WTC11 (cell line): ENCODE results near the gene GRAP. TPM values are rescaled to one million over a fixed set of nuclear protein-coding genes. Genes with fewer than 3 reads are reported as not detected.

Experiments used
- ATAC-seq: fragments of 200-7000 bp; cut with Tn5 transposase; 2 replicates; pipeline ENCODE4 v1.10.0; 2021; ENCODE audit warnings: mild to moderate bottlenecking, moderate library complexity
- CTCF ChIA-PET: fragments of 300-600 bp; sonication (Branson Sonifier 250); formaldehyde crosslinking; loops from one replicate; lab custom pipeline; 2021; ENCODE audit warnings: antibody characterized with exemption; lab: Charles Lee
- POLR2A ChIA-PET: fragments of 350-600 bp; sonication (Branson Sonifier 250); formaldehyde crosslinking; loops from one replicate; lab custom pipeline; 2021; ENCODE audit warnings: antibody characterized with exemption; lab: Charles Lee
- DNase-seq: peaks from one replicate; pipeline ENCODE4 v3.0.0; 2021; ENCODE audit warnings: low spot score
- H3K27ac Mint-ChIP-seq: 2 replicates; pipeline ENCODE4 v1.8.0; 2021; ENCODE audit warnings: mixed read lengths
- H3K27me3 Mint-ChIP-seq: 2 replicates; pipeline ENCODE4 v1.8.0; 2021; ENCODE audit warnings: low read depth, mild to moderate bottlenecking, moderate library complexity, mixed read lengths
- H3K36me3 Mint-ChIP-seq: 2 replicates; pipeline ENCODE4 v1.8.0; 2021; ENCODE audit warnings: mixed read lengths
- H3K4me1 Mint-ChIP-seq: 2 replicates; pipeline ENCODE4 v1.8.0; 2022; ENCODE audit warnings: mixed read lengths
- H3K4me3 Mint-ChIP-seq: 2 replicates; pipeline ENCODE4 v1.8.0; 2021; ENCODE audit warnings: mild to moderate bottlenecking, moderate library complexity, mixed read lengths
- H3K9me3 Mint-ChIP-seq: 2 replicates; pipeline ENCODE4 v1.8.0; 2021; ENCODE audit warnings: mixed read lengths
- ELF4 ChIP-seq: sonication (generic); formaldehyde crosslinking; IDR thresholded peaks from 2 replicates; pipeline ENCODE4 v1.8.1; 2022; ENCODE audit warnings: low read depth, mild to moderate bottlenecking, moderate library complexity, missing genetic modification reagents
- GRHL2 ChIP-seq: fragments of 250-450 bp; sonication (Bioruptor Pico); IDR thresholded peaks from 2 replicates; pipeline ENCODE4 v1.8.0; 2022; ENCODE audit warnings: mild to moderate bottlenecking, moderate library complexity; ENCODE audit not compliant: insufficient replicate concordance, severe bottlenecking
- MYBL2 ChIP-seq: sonication (generic); formaldehyde crosslinking; IDR thresholded peaks from 2 replicates; pipeline ENCODE4 v1.8.1; 2023; ENCODE audit warnings: mild to moderate bottlenecking, moderate library complexity, missing genetic modification reagents
- NFATC4 ChIP-seq: fragments of 250-450 bp; sonication (Bioruptor Pico); IDR thresholded peaks from 2 replicates; pipeline ENCODE4 v1.9.0; 2021; ENCODE audit warnings: mild to moderate bottlenecking
- NFYB ChIP-seq: sonication (generic); formaldehyde crosslinking; conservative IDR thresholded peaks from 2 replicates; pipeline ENCODE4 v1.8.0; 2022; ENCODE audit warnings: low read depth, missing genetic modification reagents
- PRRX2 ChIP-seq: fragments of 250-450 bp; sonication (Bioruptor Pico); IDR thresholded peaks from 2 replicates; pipeline ENCODE4 v1.8.0; 2021; ENCODE audit warnings: mild to moderate bottlenecking
- SMAD4 ChIP-seq: sonication (generic); formaldehyde crosslinking; IDR thresholded peaks from 2 replicates; pipeline ENCODE4 v1.8.0; 2022; ENCODE audit warnings: mild to moderate bottlenecking, missing genetic modification reagents
- SOX15 ChIP-seq: fragments of 250-450 bp; sonication (Bioruptor Pico); IDR thresholded peaks from 2 replicates; pipeline ENCODE4 v1.9.0; 2021; ENCODE audit warnings: mild to moderate bottlenecking
- SP1 ChIP-seq: sonication (generic); formaldehyde crosslinking; conservative IDR thresholded peaks from 2 replicates; pipeline ENCODE4 v1.8.1; 2022; ENCODE audit warnings: missing genetic modification reagents
- TCF7 ChIP-seq: sonication (generic); formaldehyde crosslinking; IDR thresholded peaks from 2 replicates; pipeline ENCODE4 v1.8.0; 2022; ENCODE audit warnings: mild to moderate bottlenecking, low read depth, missing genetic modification reagents, moderate library complexity
- TEAD4 ChIP-seq: sonication (generic); formaldehyde crosslinking; IDR thresholded peaks from 2 replicates; pipeline ENCODE4 v1.8.0; 2022; ENCODE audit warnings: mild to moderate bottlenecking, missing genetic modification reagents
- ZMAT4 ChIP-seq: fragments of 250-450 bp; sonication (Bioruptor Pico); IDR thresholded peaks from 2 replicates; pipeline ENCODE4 v1.9.0; 2021; ENCODE audit warnings: mild to moderate bottlenecking
- ZNF232 ChIP-seq: sonication (generic); formaldehyde crosslinking; IDR thresholded peaks from 2 replicates; pipeline ENCODE4 v1.8.0; 2022; ENCODE audit warnings: mild to moderate bottlenecking, missing genetic modification reagents
- ZNF263 ChIP-seq: sonication (generic); formaldehyde crosslinking; IDR thresholded peaks from 2 replicates; pipeline ENCODE4 v1.8.1; 2022; ENCODE audit warnings: low read depth, mild to moderate bottlenecking, moderate library complexity, missing genetic modification reagents
- ZNF425 ChIP-seq: fragments of 250-450 bp; sonication (Bioruptor Pico); conservative IDR thresholded peaks from 2 replicates; pipeline ENCODE4 v1.9.0; 2021; ENCODE audit warnings: mild to moderate bottlenecking
- ZNF671 ChIP-seq: fragments of 250-450 bp; sonication (Bioruptor Pico); IDR thresholded peaks from 2 replicates; pipeline ENCODE4 v1.8.0; 2021; ENCODE audit warnings: mild to moderate bottlenecking
- total RNA-seq: library from RNA; stranded (reverse); gene quantifications from 3 replicates; pipeline ENCODE4 v1.2.3, GENCODE V29; 2021
- TF ChIP-seq, protein P1 (sequence below): sonication (generic); formaldehyde crosslinking; IDR thresholded peaks from 2 replicates; pipeline ENCODE4 v1.8.0; 2023; ENCODE audit warnings: mild to moderate bottlenecking, missing genetic modification reagents
- TF ChIP-seq, protein P2 (sequence below): sonication (generic); formaldehyde crosslinking; IDR thresholded peaks from 2 replicates; pipeline ENCODE4 v1.8.1; 2022; ENCODE audit warnings: low read depth, mild to moderate bottlenecking, moderate library complexity, missing genetic modification reagents, borderline replicate concordance
- TF ChIP-seq, protein P3 (sequence below): sonication (generic); formaldehyde crosslinking; conservative IDR thresholded peaks from 2 replicates; pipeline ENCODE4 v1.8.1; 2022; ENCODE audit warnings: mild to moderate bottlenecking, missing genetic modification reagents

GRAP gene
- total RNA-seq, 1 experiment from 2014 or later, result 0.59 TPM

GRCh38 chr17:18999394-18999793 is 47.4 kb downstream of the GRAP start:
- Mint-ChIP-seq H3K9me3 (peaks cover 9% of the 10 kb centered on the region), H3K27ac (no peak overlapping the region), H3K4me1 (peaks cover 18% of the 10 kb centered on the region), H3K36me3 (peaks cover 26% of the 10 kb centered on the region), H3K27me3 (no peaks in the 10 kb centered on the region), H3K4me3 (no peak overlapping the region)
- TF ChIP-seq MYBL2 (CRISPR knock-in tag) (no peak), ZMAT4 (CRISPR knock-in tag) (no peak), SOX15 (CRISPR knock-in tag) (no peak), SMAD4 (CRISPR knock-in tag) (no peak), ZNF263 (CRISPR knock-in tag) (no peak), ZNF671 (CRISPR knock-in tag) (no peak), ZNF425 (CRISPR knock-in tag) (no peak), SP1 (CRISPR knock-in tag) (no peak), ELF4 (CRISPR knock-in tag) (no peak), TCF7 (CRISPR knock-in tag) (no peak), GRHL2 (CRISPR knock-in tag) (no peak), PRRX2 (CRISPR knock-in tag) (no peak), NFYB (CRISPR knock-in tag) (no peak), NFATC4 (CRISPR knock-in tag) (no peak), ZNF232 (CRISPR knock-in tag) (no peak), TEAD4 (CRISPR knock-in tag) (no peak)
- TF ChIP-seq, protein P1, sequence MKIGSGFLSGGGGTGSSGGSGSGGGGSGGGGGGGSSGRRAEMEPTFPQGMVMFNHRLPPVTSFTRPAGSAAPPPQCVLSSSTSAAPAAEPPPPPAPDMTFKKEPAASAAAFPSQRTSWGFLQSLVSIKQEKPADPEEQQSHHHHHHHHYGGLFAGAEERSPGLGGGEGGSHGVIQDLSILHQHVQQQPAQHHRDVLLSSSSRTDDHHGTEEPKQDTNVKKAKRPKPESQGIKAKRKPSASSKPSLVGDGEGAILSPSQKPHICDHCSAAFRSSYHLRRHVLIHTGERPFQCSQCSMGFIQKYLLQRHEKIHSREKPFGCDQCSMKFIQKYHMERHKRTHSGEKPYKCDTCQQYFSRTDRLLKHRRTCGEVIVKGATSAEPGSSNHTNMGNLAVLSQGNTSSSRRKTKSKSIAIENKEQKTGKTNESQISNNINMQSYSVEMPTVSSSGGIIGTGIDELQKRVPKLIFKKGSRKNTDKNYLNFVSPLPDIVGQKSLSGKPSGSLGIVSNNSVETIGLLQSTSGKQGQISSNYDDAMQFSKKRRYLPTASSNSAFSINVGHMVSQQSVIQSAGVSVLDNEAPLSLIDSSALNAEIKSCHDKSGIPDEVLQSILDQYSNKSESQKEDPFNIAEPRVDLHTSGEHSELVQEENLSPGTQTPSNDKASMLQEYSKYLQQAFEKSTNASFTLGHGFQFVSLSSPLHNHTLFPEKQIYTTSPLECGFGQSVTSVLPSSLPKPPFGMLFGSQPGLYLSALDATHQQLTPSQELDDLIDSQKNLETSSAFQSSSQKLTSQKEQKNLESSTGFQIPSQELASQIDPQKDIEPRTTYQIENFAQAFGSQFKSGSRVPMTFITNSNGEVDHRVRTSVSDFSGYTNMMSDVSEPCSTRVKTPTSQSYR (CRISPR knock-in tag), result no peak
- TF ChIP-seq, protein P2, sequence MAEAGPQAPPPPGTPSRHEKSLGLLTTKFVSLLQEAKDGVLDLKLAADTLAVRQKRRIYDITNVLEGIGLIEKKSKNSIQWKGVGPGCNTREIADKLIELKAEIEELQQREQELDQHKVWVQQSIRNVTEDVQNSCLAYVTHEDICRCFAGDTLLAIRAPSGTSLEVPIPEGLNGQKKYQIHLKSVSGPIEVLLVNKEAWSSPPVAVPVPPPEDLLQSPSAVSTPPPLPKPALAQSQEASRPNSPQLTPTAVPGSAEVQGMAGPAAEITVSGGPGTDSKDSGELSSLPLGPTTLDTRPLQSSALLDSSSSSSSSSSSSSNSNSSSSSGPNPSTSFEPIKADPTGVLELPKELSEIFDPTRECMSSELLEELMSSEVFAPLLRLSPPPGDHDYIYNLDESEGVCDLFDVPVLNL (CRISPR knock-in tag), result no peak
- ChIA-PET CTCF (no interaction called here), POLR2A (no interaction called here)
- no peak for ATAC-seq
- DNase-seq, result no peak

- POLR2A ChIA-PET, result no interaction called here
- CTCF ChIA-PET, result interaction anchor here (2.5 kb wide), 1 partner anchor 37 kb away, joined by 11 read pairs; no protein-coding TSS in a partner anchor
- no peak overlapping the region for H3K4me3 Mint-ChIP-seq
Observed at GRCh38 chr17:18997650-18998196, 49.0 kb downstream of the GRAP start.

More at GRCh38 chr17:18997650-18998196, 49.0 kb downstream of the GRAP start:
- Mint-ChIP-seq H3K27ac (no peak overlapping the region; the same call in 1 of the 2 replicates), H3K27me3 (no peaks in the 10 kb centered on the region), H3K9me3 (peaks cover 9% of the 10 kb centered on the region), H3K4me1 (peaks cover 20% of the 10 kb centered on the region), H3K36me3 (peaks cover 29% of the 10 kb centered on the region)
- TF ChIP-seq, protein P3, sequence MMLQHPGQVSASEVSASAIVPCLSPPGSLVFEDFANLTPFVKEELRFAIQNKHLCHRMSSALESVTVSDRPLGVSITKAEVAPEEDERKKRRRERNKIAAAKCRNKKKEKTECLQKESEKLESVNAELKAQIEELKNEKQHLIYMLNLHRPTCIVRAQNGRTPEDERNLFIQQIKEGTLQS, result no peak
- no peak for TF ChIP-seq SP1 (CRISPR knock-in tag)
- no peak for DNase-seq
- no peak for ATAC-seq
